ENCODE results near the gene LSM4.

Gene LSM4

DNA sequence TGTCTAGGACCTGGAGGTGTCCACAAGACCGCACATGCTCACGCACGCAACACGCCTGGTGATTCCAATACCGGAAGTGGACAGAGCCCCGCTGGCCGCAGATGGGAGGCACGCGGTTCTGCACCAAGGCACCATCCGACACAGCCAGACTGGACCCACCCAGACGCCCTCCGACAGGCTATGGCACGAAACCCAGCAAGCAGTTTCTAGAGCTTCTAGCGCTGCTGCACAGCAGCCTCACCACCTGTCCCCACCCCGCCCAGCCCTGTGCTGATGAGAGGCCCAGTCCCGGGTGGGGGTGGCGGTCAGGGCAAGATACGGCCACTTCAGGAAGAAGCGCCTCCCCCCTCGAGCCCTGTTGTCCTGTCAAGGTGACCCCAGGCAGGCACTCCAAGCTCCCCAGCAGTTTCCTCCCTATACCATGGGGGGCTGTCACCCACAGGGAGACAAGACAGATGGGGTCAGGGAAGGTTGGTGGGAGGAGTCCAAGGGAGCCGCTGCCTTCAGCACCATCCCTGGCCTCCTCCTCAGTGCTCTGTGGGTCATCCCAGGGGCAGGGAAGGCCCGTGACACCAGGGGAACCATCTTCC lies 11.3 kb downstream of the LSM4 start:
- TF ChIP-seq, protein P1, sequence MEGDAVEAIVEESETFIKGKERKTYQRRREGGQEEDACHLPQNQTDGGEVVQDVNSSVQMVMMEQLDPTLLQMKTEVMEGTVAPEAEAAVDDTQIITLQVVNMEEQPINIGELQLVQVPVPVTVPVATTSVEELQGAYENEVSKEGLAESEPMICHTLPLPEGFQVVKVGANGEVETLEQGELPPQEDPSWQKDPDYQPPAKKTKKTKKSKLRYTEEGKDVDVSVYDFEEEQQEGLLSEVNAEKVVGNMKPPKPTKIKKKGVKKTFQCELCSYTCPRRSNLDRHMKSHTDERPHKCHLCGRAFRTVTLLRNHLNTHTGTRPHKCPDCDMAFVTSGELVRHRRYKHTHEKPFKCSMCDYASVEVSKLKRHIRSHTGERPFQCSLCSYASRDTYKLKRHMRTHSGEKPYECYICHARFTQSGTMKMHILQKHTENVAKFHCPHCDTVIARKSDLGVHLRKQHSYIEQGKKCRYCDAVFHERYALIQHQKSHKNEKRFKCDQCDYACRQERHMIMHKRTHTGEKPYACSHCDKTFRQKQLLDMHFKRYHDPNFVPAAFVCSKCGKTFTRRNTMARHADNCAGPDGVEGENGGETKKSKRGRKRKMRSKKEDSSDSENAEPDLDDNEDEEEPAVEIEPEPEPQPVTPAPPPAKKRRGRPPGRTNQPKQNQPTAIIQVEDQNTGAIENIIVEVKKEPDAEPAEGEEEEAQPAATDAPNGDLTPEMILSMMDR (IDR thresholded peaks at IDR 0.05) = no peak

DNA sequence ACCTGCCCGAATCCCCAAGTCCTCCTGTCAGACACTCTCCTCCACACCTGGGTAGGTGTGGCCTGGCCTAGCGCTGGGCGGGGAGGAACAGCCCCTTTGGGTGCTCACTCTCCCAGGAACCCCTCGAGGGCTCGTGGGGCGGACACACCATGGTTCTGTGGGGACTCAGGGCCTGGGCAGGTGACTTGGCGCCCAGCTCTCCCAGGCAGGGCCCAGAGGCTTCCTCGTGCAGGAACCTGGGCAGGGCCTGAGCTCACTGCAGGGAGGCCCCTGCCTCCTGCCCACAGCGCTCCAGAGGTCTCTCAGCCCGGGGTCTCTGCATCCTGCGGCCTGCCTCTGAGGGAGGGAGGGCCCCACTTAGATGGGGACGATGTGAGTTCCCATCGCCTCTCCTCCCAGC lies 11.9 kb downstream of the LSM4 start:
- TF ChIP-seq, protein P1 (IDR thresholded peaks at IDR 0.05) = no peak

- TF ChIP-seq, protein P1 (IDR thresholded peaks at IDR 0.05) = no peak
Measured at GRCh38 chr19:18310118-18310909, 12.6 kb downstream of the LSM4 start.

DNA sequence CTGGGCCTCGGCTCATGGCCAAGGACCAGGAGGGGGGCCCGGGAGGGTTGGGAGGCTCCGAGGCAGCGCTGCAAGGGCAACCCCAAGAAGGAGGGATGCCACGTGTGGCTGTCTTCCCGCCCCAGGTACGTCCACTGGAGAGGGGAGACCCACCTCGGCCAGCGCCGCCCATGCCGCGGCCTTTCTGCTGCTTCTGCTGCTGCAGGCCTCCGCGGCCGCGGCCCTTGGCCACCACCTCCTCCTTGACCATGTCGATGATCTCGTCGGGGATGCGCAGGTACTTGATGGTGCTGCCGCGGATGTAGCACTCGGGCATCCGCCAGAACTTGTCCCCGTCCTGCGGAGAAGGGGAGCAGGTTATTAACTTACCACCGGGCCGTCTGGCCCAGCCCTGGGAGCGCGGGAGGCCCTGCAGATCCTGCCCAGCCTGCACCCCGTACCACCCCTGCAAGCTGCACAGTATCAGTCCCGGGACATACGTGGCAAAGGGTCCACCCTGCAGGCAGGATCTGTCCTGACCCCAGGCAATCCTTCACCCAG lies 13.3 kb downstream of the LSM4 start:
- TF ChIP-seq, protein P1 (IDR thresholded peaks at IDR 0.05) = no peak

GRCh38 chr19:18308948-18309325 lies 13.9 kb downstream of the LSM4 start:
- TF ChIP-seq, protein P1 (IDR thresholded peaks at IDR 0.05) = no peak

GRCh38 chr19:18308051-18308947 lies 14.6 kb downstream of the LSM4 start:
- TF ChIP-seq, protein P1 (IDR thresholded peaks at IDR 0.05) = no peak

- TF ChIP-seq, protein P1 (IDR thresholded peaks at IDR 0.05) = no peak
Measured at GRCh38 chr19:18307271-18307681, 15.6 kb downstream of the LSM4 start.
